T47D (cell line): ENCODE data around the gene HK3.

Experiments used
- DNase-seq, 2 experiments: peaks; one replicate each; pipeline versions ENCODE4 v3.0.0 to v3.0.0-alpha.2; 2011 to 2012; ENCODE audit warnings: low read depth in 1 of 2, low spot score in 1 of 2
- JUND ChIP-seq: IDR thresholded peaks from 2 replicates; pipeline ENCODE4 v1.6.1; 2012; ENCODE audit warnings: low read depth
- in situ Hi-C: cut with HindIII; loops from 2 replicates; pipeline ENCODE4 v1.10.0; 2016; ENCODE audit warnings: low sequenced_read_pairs, low pct_unique_long_range_greater_than_20kb

HK3 gene

DNA sequence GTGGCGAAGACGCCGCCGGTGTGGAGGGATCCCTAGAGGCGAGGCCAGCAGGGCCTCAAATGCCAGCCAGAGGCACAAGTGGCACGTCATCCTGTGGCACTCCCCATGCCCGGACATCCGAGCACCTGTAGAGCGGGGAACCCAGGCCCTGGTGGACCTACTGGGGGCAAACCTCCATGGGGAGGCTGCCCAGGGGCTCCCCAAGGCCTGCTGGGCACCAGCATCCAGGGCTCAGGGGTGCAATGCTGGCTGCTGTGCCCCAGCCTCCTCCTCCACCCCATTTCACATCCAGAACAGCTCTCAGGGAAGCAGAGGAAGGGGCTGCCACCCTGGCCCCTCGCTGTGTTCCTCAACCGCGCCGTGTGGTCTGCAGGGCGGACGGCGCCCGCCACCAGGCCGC is 43.5 kb downstream of the HK3 start:
- in situ Hi-C loops = no loop called here
- TF ChIP-seq JUND = no peak
- DNase-seq = no peak

DNA sequence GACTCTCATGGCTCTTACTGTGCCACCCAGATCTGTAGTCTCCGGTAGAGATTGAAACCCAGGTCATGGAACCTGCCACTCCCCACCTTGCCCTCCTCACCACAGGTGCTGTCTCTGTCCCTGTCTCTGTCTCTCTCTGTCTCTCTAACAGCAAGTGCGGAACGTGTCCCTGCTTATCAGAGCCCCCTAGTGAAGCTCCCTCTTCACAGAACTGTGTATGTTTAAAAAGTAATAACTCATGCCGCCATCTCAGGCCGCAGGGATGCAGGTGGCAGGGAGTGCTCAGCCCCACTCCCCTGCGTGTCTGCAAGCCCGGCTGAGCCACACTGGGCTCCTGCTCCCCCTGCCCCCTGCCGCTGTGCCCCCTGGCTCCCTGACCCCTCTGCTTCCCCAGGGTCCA is 45.0 kb downstream of the HK3 start:
- in situ Hi-C loops = no loop called here
- DNase-seq = no peak

DNA sequence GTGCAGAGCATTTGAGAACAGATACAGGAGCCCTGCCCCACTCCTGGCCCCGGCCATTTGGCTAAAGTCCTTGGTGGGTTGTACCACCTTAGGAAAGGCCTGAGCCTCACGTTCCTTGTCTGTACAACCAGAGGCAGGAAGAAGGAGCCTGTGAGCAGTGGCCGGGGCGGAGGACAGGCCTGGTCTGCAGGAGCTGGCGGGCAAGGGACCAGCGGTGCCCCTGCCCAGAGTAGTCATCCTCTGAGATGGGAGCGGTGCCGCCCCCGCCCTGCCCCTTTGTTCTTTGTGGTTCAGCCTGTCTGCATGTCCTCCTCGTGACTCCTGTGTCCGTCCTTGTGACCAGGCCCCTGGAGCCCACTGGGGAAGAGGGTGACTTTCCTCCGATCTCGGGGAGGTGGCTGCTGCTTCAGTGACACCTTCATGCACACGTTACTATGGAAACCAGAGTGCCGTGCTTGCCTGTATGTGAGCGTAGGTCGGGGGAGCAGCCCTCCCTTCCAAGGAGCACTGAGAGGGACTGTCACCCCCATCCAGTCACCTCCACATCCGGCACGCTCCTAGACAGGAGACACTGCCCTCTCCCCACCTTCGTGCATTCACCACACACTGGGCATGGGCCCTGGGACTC is 45.9 kb downstream of the HK3 start:
- DNase-seq = no peak
- no peak for TF ChIP-seq JUND
- in situ Hi-C loops = no loop called here

More for the DNA sequence above, 45.0 kb downstream of the HK3 start:
- TF ChIP-seq JUND = no peak

DNA sequence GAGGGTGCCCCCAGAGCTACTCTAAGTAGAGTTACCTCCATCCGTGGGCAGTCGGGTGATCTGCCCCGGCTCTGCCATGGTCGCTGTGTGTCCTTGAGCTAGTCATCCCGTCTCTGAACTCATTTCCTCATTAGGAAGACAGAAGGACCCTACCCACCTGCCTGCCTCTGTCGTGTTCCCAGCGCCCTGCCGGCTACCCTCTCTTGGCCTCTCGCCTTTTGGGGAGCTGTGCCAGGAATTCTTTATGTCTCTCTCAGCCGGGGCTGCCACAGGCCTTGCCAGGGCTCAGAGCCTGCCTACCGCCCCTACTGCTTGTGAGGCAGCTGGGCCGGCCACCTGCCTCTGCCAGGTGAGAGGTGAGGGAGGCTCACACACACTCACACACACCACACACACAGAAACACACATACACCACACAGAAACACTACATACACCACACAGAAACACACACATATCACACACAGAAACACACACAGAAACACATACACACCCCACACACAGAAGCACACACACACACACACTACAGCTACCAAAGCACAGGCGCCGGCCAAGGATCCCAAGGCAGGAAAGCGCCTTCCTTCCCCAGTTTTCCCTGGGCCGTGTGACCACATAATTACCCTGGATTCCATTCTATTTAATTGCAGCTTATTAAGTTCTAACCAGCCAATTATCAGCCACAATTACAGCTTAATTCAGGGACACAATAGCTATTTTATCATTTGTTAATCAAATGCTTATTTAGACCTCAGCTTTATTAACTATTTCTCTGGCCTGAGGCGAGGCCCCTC is 47.1 kb downstream of the HK3 start:
- in situ Hi-C loops = no loop called here
- no peak for DNase-seq
- TF ChIP-seq JUND = no peak

DNA sequence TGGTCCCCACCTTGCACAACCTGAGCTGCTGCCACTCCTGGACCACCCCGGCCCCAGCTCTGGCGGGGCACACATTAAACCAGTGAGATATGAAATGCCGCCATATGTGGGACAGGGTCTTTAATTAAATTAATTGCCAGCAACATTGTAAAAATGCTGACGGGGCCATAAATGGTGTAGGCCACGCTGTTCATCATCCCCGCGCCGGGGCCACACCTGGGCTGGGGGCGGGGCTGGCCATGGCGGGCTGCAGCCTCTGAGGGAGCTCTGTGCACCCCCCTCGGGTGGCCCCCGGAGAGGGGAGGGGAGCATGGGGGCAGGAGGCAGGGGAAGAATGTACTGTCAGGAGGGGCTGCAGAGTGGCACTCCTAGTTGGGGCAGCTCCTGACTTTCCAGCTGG is 47.8 kb downstream of the HK3 start:
- no peak for TF ChIP-seq JUND
- DNase-seq = no peak
- in situ Hi-C loops = no loop called here

DNA sequence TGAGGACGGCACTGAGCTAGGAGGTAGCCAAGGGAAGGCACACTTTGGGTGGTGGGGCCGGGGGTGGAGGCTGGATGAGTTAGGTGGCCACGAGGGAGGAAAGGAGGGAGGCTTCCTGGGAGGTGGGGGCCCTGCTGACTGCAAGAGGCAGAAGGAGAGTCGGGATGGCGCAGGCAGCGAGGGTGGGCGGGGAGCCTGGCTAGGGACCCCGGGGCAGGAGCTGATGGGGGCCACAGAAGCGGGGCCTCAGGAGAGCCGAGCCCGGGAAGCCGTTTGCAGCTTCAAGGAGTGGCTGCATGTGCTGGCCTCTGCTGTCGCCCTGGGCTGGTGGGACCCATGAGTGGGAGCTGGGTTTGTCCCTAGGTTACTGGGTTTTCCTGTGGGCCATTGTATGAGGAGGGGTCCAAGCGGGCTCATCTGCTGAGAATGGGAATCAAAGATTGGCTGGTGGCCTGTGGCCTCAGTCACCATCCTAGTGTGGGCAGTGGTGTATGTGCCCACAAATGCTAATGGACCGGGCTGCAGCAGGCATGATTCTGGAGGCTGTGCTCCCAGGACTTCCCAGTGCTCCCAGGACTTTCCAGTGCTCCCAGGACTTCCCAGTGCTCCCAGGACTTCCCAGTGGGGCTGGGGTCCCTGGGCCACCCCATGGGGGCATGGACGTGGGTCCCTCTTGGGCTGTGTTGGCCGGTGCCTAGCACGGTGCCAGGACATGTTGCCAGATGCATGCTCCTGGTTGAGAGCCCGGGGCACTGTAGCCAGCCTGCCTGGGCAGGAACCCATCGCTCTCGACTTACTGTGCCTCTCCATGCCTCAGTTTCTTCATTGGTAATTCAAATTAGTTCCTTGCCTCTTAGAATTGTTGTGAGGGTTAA is 48.5 kb downstream of the HK3 start:
- TF ChIP-seq JUND = no peak
- in situ Hi-C loops = no loop called here

DNA sequence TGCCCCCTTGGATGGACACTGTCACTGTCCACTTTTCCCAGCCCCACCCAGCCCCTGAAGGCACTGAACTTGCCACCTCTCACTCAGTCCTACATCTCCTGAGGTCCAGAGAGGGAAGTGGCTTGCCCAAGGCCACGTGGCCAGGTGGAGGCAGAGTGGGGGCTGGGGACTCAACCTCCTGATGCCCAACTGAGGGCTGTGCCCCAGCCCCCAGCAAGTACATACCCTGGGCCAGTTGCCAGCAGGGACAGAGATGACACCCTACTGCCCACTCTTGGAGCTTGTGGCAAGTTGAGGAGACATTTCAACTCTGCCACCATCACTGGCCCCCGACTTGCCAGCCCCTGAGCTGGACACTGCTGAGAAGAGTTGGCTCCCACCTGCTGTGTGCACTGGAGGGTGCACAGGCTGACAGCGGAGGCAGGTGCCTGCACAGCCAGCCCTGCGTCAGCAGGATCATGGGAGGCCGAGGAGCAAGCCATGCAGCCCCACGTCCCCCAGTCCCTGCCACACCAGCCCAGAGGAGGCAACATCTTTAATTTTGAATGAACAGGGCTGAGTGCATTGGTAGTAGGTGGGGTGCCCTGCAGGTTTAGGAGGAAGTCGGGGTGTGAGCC is 49.4 kb downstream of the HK3 start:
- in situ Hi-C loops = no loop called here
- DNase-seq = no peak
- TF ChIP-seq JUND = no peak

More for the DNA sequence above, 48.5 kb downstream of the HK3 start:
- DNase-seq = no peak

DNA sequence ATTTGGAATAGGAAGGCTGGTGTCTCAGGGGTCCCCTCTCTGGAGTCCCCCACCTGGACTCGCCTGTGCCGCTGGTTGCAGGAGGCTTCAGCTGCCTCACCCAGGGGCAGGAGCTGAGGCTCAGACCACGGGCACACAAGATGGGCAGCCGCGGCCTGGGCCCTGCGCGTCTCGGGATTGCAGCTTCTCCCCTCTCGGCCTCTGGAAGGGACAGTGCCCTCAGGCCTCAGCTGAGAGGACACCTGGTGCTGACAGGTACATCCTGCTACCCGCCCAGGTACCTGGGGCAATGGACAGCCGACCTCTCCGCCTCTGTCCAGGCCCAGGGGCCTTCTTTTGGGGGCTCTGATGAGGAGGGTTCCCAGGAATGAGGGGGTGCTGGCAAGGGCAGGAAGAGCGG is 50.5 kb downstream of the HK3 start:
- no peak for TF ChIP-seq JUND
- in situ Hi-C loops = no loop called here
- no peak for DNase-seq

DNA sequence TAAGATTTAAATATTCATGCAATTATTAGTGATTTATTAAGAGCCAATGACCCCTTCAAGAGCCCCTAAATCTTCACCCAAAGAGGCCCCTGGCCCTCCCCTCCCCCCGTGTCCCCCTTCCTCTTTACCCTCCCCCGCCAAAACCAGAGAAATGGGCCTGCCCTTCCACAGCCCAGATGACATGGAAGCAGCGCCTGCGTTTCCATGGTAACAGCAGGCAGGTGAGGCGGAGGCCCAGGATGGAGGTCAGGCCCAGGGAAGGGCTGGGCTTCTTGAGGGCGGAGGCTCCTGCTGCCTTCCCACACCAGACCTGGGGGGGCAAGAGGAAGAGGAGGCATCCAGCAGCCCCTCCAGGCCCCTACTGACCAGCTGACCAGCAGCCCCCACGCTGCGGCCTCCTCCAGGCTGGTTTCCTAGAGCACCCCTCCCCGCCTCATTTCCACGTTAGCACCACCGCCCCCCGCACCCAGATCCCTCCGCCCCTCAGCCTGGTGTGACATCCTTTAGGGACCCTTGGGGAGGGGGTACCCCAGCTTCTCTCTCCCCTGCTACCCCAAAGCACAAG is 51.3 kb downstream of the HK3 start:
- no peak for DNase-seq
- no peak for TF ChIP-seq JUND
- in situ Hi-C loops = no loop called here

DNA sequence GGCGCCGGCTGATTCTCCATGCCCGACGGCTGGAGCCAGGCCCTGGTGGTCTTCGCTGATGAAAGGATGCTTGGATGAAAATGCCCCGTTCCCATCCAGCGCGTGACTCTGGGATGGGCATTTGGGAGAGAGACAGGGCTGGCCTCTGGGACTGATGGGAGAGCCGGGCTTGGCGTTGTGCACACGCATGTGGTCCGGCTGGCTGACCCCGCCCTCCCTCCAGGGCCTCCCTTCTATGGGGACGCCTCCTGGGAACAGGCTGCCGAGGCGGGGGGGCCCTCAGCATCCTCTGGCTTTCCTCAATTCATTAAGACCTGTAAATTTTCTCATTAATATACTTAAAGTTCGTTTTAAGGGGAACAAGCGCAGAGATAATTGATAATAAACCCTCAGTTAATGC is 52.0 kb downstream of the HK3 start:
- in situ Hi-C loops = no loop called here
- no peak for DNase-seq

DNA sequence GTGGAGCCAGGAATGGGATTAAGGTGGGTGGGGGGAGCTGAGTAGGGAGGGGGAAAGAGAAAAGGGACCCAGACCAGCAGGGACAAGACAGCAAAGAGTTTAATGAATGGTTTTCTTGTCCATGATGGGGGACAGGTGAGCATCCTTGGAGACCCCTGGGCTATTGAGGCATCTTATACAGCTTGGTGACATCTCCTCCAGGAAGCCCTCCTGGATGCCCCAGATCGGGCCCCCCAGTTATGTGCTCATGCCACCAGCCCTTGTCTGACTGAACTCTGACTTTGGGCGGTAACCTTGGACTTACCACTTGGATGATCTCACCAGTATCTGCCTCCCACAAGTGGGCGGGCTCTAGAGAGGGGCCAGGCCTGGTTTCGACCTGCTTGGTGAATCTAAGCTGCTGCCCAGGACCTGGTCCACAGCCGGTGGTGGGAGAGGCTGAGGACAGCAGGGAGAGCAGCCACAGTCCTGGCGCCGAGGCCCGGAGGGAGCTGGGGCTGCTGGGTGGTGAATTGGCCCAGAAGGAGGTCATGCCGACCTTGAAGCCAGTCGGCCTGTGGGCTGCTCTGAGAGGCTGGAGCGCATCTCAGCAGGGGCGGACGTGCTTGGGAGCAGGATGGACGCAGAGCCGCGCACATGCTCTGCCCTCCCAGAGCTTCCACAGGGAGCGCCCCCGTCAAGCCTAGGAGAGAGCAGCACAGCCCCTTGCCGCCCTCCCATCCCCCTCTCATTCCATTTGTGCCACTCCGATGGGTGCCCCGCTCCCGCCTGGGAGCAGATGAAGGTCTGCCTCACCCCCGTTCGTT is 52.6 kb downstream of the HK3 start:
- TF ChIP-seq JUND = no peak
- no peak for DNase-seq
- in situ Hi-C loops = no loop called here

More for the DNA sequence above, 52.0 kb downstream of the HK3 start:
- TF ChIP-seq JUND = no peak

DNA sequence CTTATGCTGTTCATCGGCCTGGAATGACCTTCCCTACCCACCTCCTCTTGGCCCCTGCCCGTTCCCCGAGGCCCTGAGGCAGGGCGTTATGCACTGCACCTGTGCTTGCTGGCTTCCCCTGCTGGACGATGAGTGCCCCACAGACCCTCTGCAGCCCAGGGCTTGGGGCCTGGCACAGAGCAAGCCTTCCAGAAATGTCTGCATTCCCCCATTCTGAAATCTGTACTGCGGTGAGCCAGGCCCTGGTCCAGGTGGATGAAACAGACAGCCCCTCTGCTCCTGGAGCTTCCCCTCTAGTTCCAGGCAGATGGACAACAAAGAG is 53.8 kb downstream of the HK3 start:
- TF ChIP-seq JUND = no peak
- no peak for DNase-seq
- in situ Hi-C loops = no loop called here
